EH (cell line): ENCODE measurements around the gene NBPF20.
A peak's percentile ranks its signal among the peaks of the same experiment; 100 is the strongest.
"Not testable (repeated sequence)": the region's sequence is repeated elsewhere in the genome, so short reads cannot be mapped to it uniquely, and the experiment has no call there.

Experiments used
- DNase-seq: peaks from one replicate; pipeline ENCODE4 v3.0.0-alpha.2; 2015; ENCODE audit warnings: low read depth

Gene NBPF20, protein sequence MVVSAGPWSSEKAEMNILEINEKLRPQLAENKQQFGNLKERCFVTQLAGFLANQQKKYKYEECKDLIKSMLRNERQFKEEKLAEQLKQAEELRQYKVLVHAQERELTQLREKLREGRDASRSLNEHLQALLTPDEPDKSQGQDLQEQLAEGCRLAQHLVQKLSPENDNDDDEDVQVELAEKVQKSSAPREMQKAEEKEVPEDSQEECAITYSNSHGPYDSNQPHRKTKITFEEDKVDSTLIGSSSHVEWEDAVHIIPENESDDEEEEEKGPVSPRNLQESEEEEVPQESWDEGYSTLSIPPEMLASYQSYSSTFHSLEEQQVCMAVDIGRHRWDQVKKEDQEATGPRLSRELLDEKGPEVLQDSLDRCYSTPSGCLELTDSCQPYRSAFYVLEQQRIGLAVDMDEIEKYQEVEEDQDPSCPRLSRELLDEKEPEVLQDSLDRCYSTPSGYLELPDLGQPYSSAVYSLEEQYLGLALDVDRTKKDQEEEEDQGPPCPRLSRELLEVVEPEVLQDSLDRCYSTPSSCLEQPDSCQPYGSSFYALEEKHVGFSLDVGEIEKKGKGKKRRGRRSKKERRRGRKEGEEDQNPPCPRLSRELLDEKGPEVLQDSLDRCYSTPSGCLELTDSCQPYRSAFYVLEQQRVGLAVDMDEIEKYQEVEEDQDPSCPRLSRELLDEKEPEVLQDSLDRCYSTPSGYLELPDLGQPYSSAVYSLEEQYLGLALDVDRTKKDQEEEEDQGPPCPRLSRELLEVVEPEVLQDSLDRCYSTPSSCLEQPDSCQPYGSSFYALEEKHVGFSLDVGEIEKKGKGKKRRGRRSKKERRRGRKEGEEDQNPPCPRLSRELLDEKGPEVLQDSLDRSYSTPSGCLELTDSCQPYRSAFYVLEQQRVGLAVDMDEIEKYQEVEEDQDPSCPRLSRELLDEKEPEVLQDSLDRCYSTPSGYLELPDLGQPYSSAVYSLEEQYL (N-terminal part only)

DNA sequence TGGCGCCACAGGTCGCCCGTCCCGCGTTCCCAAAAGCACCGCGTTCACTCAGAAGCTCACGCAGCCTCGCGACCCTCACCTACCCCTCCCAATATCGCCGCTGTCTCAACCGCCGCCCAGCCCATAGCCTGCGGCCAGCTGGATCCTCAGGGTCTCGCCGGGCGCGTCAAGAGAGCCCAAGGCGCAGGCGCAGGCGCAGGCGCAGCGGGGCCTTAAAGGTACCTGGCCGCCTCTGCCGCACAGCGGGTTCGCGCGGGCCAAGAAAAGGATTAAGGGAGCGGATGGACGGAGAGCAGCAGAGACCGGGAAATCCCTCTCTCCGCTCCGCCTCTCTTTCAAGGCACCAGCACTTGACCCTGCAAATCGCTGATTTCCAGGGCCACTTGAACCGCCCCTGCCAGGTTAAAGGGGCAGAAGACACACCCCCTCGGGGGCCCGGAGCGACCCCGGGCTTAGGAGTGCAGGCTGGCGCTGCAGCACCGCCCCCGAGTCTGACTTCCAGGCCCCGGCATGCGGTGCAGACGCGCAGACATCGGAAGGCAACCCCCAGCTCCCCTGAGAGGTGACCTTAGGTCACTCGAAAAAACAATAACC is at the start of gene NBPF20:
TSS of gene NBPF20 (minus strand) at position 168 of the 594 bp plus-strand sequence. CDS start 20,331 bp downstream, outside the sequence.
- DNase-seq, result peak; percentile 67

DNA sequence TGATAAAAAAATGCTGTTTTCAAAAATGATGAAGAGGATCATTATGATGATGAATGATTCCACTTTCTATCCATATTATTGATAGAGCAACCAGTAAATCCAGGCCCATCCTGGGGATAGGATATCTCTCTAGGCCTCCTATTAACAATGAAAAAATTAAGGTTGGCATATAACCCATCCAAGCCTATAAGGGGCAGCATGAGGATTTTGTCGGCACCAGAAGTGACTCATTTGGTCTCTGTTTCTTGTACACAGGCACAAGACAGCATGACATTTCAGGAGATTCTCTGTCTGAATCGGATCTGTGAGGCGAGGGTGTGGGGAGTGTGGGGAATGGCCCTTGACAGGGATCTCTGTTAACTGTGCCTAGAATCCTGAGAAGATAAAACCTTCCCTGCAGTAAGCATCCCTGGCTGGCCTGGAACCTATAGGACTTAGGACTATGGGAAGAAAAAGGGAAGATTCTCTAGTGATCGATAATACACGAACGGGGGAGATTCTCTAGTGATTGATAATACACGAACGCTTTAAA is 49.5 kb upstream of the NBPF20 start:
- not testable (repeated sequence) for DNase-seq

DNA sequence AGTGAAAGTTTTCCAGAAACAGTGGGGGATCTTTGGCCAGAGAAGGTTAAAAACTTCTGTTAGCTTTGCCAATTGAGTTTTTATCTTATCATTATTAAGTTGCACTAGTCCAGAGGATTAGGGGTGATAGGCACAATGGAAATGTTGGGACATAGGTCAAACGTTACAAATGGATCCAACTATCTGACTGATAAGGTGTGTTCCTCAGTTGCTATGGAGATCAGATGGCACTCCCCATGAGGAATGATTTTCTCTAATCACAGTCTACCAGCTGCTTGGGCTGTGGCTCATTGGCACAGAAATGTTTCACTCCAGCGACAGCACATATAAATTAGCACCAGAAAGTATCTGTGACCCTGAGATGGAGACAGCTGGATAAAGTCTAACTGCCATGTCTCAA is 47.3 kb upstream of the NBPF20 start:
- not testable (repeated sequence) for DNase-seq

DNA sequence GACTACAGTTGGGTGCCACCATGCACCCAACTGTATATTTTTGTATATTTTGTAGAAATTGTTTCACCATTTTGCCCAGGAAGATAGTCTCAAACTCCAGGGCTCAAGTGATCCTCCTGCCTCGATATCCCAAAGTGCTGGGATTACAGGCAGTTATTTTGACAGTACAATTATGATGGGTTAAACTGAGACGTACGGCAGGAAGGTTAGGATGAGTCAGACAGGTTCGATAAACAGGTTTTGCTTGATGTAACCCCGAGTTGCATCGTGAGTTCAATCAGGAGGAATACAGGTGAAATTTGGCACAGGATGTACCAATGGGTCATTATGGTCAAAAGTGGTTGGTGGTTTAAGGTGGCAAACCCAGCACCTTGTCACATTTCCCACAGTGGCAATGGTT is 46.0 kb upstream of the NBPF20 start:
- DNase-seq, result not testable (repeated sequence)

DNA sequence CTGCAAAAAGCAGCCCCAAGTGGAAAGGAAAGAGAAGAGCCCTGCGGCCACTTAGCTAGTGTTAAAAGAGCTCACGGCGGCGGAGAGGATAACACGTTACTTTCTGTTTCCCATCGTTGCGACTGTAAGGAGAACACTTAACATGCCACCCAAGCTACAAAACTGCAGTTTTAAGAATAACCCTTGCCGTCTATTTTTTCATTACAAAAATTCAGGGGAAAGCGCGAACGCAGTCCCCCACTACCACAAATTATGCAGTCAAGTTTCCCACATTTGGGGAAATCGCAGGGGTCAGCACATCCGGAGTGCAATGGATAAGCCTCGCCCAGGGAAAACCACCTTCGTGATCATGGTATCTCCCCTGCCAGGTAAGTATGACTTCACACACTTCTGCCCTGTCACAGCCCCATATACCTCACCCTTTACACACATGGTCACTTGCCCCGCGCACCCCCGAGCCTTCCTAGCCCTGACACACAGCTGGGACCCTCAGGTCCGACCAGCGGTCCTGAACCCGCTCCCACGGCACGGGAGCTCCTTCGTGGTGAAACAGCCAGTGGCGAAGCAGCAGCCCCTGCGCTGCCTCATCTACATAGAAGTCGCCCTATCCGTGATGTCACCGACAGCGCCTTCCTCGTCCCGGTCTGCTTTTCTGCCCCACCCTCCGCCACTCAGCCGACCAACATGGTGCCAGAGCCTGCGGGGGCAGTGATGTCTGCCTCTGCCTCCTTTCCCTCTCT is 40.2 kb upstream of the NBPF20 start:
- peak; percentile 92 for DNase-seq

DNA sequence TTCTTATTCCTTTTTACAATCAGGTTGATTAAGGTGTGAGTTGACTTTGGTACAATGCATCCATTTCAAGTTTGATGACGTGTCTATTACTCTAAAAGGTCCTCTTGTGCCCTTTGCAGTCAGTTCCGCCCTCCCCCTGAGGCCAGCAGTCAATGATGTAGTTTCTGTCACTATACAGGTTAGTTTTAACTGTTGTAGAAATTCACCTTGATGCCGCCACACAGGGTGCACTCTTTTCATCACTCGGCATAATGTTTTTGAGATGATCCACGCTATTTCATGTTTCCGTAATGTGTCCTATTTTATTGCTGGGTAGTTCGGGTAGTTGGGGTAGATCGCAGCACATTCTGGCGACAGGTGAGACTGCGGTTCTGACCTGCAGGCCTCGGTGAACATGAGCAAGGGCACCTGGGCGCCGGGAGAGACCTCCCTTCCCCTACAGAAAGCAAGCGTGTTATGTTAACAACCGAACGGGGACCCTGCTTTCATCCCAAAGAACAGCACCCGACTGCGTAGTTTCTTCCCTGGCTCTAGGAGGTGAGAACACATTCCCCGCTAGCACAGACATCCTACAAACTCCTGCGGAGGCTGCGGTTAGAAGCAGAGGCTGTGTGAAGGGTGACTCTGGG is 39.4 kb upstream of the NBPF20 start:
- not testable (repeated sequence) for DNase-seq

DNA sequence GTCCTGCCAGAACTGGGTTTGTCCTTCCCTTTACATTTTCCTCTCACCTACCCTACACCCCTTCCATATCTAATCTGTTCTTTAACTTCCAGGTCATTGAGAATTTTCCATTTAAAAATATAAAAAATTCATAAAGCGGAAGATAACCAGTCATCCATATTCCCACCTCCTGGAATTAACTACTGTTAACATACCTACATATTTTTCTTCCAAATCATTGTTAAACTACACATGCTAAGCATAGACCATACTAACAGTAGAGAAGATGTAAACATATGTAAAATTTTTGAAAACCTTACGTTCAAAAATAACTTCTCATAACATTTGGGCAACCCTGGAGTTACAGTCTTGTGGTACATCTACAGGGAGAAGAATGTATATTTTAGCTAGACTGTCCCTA is 38.6 kb upstream of the NBPF20 start:
- not testable (repeated sequence) for DNase-seq

DNA sequence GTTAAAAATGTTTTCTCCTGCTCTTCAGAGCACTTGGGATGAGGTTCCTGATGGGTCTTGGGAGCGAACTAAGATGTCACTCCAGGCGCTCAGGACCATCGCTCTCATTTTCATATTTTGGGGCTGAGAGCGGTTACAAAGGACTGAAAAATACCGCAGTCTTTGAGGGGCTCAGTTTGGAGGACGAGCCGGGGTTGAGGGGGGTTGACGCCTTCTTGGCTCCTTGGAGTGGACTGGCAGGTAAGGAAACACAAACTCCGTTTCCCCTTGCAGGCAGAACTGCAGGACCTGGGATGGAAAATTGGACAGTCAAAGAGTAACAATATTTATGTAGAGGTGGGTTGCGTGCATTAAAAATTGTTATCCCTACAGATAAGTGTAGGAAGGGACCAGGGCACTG is 35.3 kb upstream of the NBPF20 start:
- not testable (repeated sequence) for DNase-seq

DNA sequence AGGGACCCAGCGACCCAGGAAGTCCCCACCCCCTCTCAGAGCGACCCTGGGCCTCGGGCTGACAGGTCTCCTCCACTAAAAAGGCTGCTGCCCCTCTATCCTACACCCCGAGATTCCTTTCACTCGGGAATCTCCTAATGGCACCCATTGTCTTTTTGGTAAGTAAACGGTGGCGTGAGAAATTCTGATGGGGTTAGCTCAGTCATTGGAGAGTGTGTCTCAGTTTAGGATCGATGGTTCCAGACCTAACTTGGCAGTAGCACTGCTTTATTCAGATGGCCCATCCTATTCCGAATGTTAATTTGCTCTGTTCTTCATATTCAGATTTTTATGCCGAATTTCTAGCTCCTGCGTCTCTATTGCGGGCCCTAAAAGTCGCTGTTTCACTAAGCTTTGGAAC is 34.6 kb upstream of the NBPF20 start:
- not testable (repeated sequence) for DNase-seq

DNA sequence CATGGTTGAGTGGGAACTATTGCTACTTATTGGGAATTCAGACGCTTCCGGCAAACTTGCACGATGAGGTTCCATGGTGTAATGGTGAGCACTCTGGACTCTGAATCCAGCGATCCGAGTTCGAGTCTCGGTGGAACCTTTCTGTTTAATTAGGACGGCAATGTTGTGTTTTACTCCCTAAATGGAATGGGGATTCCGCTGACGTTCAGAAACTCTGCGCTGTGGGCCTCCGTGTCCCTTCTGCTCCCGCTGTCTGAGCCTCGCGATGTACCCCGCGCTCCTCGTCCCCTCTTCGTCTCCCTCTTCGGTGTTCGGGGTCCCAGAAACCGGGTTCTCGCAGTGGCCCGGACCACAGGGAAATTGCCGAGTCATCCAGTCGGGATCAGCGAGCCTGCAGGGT is 34.2 kb upstream of the NBPF20 start:
- DNase-seq, result not testable (repeated sequence)

DNA sequence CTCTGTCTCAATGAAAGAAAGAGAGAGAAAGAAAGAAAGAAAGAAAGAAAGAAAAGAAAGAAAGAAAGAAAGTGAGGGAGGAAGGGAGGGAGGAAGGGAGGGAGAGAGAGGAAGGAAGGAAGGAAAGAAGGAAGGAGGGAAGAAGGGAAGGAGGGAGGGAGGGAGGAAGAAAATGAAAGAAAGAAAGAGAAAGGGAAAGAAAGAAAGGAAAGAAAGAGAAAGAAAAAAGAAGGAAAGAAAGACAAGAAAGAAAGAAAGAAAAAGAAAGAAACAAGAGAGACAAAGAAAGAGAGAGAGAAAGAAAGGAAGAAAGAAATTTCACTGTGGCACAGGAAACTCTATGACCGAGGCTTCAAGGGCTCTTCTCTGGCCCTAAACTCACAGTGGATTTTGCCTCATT is 33.7 kb upstream of the NBPF20 start:
- DNase-seq, result not testable (repeated sequence)

DNA sequence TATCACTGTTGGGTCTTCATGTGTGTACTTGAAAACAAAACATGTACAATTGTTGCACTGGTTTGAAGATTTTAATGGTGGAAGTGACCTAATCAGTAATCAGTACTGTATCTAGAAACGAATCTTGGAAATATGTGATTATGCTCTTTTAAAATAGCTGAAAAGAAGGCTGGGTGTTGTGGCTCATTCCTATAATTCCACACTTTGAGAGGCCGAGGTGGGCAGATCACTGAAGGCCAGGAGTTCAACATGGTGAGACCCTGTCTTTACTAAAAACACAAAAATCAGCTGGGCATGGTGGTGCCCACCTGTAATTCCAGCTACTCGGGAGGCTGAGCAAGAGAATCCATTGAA is 29.4 kb upstream of the NBPF20 start:
- DNase-seq, result not testable (repeated sequence)

DNA sequence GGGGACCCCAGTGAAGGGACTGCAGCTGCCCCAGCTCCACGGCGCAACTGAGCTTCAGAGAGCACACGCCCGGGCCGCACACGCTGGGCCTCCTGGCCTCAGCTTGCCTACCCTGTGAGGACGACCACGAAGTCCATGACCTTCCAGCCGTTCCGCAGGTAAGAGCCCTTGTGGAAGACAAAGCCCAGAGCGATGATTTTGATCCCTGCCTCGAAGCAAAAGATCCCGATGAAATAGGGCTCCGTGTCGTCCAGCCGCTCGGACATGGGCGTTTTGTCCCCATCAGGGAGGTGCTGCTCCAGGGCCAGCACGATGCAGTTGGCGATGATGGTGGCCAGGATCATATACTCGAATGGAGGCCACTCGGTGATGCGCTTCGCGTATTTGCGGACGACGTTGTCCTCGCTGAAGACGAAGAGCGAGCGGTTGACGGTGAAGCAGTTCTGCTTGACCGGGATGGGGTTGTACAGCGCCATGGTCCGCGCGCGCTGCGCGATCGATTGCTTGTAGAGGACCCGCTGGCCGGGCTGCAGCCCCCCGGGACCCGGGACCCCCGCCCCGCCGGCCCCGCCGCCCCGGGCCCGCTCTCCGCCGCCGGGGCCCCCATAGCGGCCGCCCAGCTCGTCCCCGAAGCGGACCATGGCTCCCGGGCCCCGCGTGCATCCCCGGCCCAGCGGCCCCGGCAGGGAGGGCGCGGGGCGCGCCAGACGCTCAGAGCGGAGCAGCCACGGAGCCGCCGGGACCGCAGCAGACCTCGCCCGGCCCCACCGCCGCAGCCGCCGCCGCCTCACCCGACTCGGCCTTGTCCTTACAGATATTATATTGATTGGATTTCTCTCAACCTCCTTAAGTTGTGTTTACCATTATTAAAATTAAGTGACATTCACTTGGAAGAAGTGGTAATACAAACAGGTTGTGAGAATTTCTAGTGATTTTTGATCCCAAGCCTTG is 28.7 kb upstream of the NBPF20 start:
- not testable (repeated sequence) for DNase-seq

DNA sequence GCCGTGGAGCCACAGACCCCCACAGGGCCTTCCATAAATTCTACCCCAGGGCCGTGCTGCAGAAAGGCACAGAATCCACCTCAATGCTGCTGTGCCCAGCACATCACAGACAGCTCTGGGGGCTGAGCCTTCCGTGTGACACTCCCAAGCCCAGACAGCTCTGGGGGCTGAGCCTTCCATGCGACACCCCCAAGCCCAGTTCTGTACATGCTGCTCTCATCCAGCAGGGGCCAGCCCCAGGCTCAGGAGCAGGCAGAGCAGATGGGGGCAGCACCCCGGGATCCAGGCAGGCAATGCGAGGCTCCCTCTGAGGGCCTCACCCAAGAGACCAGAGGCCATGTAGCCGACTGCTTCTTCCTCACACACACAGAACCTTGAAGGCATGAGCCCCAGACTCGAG is 27.1 kb upstream of the NBPF20 start:
- not testable (repeated sequence) for DNase-seq

DNA sequence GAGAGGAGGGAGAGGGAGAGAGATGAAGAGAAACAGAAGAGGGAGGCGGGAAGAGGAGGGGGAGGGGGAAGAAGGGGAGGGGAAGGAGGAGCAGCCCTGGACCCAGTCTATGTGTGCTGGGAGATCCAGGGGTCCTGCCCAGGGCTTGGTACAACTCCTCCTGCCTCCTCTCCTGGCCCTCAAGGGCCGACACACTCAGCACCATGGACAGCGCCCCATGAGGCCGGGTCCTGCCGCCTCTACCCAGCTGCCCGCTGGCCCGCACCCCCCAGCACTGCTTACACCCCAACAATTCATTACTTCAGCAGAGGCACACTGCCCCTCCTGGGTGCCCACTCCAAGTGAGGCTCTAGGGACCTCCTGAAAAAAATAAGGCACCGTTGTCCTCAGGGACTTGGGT is 26.5 kb upstream of the NBPF20 start:
- peak; percentile 24 for DNase-seq

DNA sequence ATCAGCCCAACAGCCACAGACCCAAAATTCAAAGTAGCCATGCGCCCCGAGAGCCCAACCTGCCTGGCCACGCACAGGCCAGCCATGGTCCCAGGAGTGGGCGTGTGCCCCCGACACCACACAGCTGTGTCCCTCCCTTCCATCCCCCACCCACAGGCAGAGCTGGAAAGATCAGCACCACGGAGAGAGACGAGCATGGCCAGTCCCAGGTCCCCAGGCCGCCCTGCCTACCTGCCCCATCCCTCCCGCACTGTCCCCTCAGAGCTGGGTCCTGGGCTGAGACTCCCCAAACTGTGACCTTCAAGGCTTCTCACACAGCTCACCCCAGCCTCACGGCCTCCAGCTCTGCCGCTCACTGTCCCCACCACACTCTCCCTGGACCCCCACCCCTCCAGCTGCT is 19.8 kb upstream of the NBPF20 start:
- not testable (repeated sequence) for DNase-seq

DNA sequence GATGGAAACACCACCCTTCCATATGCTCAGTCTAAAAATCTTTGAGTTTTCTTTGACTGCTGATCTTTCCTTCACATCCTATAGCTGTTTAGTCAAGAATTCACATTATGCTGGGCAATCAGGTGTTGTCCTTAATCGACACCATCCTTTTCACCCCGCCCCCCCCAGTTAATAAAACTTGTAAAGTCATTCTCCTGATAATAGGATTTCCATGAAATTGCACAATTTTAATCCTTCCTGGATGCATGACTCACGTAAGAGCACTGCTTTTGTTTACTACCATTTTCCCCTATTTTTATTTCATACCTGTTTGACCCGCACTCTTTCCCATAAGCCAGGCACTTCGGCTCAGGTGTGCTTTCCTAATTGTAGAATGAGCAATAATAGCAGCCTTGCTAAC is 16.9 kb upstream of the NBPF20 start:
- DNase-seq, result not testable (repeated sequence)

DNA sequence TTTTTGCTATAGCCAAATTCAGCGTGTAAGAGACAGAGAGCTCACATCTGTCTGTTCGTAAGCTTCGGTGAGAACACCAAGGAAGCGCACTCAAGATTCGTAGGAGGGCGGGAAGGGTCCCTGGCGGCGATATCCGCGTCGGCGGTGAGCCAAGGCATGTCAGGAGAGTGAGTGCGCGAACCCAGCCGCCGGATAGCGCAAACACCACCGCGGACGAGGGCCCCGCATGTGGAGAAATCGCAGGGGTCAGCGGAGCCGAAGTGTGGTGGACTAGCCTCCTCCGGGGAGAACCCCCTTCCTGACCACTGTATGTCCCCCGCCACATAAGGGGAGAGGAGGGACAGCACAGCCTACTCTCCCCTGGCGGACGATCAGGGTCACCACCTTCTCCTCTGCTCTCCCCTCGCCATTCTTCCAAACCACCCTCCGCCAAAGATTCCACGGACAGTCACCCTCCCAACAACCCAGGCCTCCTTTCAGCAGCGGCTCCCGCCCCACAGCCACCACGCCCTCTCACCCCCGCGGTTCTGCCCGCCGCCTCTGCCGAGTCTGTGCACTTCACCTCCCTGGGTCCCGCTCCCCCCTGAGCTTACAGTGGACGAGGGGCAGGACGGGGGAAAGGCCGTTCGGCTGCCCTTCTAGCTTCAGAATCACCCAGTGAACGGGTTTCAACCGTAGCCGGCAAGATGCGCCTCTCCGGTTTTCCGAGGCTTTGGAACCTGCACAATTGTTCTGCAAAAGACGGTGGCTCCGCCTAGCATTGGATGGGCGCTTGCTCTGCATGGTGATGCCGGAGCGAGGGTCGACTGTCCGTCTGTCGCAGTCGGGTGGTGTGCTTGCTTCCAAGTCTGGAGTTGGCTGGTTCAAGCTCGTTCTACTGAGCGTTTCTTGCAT is 6.2 kb upstream of the NBPF20 start:
- DNase-seq, result not testable (repeated sequence)

DNA sequence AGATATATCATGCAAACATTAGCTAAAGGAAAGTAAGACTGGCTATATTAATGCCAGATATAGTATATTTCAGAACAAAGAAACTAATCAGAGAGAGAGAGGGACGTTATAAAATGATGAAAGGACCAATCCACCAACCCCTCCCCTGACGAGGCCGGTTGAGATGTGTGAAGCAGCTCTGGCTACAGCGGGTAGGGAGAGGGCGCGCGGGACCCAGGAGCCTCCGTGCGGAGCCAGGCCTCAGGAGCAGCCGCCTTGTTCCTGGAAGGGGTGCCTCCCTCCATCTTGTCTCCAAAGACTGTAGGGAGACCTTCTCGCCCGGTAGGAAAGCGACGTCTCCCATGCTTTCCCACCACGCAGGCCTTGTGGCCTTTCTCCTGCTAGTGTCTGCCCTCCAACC is 5.4 kb upstream of the NBPF20 start:
- not testable (repeated sequence) for DNase-seq
